Measurements from ENCODE around the gene PRRC2B.

The PRRC2B gene

DNA sequence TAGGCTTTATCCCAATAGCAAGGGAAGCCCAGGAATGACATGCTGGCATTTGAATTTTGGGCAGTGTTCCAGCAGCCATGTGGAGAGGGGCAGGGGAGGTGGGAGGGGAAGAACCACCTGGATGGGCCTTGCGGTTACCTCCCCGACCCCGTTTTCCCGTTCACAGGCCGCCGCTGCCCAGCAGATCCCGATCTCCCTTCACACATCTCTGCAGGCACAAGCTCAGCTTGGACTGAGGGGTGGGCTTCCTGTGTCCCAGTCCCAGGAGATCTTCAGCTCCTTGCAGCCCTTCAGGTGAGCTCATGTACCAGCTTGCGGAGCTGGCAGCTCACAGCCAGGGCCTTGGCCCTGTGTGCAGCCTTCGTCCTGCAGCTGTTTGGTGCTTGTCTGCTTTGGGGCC is 93.1 kb downstream of the PRRC2B start:
- no peaks in the 10 kb centered on the region for H3K27me3 ChIP-seq (replicated peaks; ENCODE audit: insufficient read depth, low read length)
- H2AFZ ChIP-seq (ENCODE audit: low read length), result no peak overlapping the region
- no peak for DNase-seq
- no peak overlapping the region for H3K9ac ChIP-seq (ENCODE audit: low read length)
- no peaks in the 10 kb centered on the region for H4K20me1 ChIP-seq (ENCODE audit: insufficient read depth, low read length)
- peaks cover 15% of the 10 kb centered on the region; the same call in 1 of the 2 replicates for H3K36me3 ChIP-seq (replicated peaks; ENCODE audit: insufficient read depth, low read length)
- peaks cover 15% of the 10 kb centered on the region for H3F3A ChIP-seq (ENCODE audit: insufficient read depth, low read length)
- peaks cover 87% of the 10 kb centered on the region for H3K79me2 ChIP-seq (ENCODE audit: low read length)
- H3K9me3 ChIP-seq (replicated peaks; ENCODE audit: insufficient read depth, low read length), result no peaks in the 10 kb centered on the region
- H3K9me2 ChIP-seq (replicated peaks; ENCODE audit: insufficient read depth, low read length), result no peaks in the 10 kb centered on the region
- H3K4me1 ChIP-seq (ENCODE audit: low read length), result peaks cover 20% of the 10 kb centered on the region; the same call in 1 of the 2 replicates
- TF ChIP-seq EZH2phosphoT487 (IDR thresholded peaks at IDR 0.05; ENCODE audit: low read length), result no peak
- TF ChIP-seq, protein P1, sequence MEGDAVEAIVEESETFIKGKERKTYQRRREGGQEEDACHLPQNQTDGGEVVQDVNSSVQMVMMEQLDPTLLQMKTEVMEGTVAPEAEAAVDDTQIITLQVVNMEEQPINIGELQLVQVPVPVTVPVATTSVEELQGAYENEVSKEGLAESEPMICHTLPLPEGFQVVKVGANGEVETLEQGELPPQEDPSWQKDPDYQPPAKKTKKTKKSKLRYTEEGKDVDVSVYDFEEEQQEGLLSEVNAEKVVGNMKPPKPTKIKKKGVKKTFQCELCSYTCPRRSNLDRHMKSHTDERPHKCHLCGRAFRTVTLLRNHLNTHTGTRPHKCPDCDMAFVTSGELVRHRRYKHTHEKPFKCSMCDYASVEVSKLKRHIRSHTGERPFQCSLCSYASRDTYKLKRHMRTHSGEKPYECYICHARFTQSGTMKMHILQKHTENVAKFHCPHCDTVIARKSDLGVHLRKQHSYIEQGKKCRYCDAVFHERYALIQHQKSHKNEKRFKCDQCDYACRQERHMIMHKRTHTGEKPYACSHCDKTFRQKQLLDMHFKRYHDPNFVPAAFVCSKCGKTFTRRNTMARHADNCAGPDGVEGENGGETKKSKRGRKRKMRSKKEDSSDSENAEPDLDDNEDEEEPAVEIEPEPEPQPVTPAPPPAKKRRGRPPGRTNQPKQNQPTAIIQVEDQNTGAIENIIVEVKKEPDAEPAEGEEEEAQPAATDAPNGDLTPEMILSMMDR (IDR thresholded peaks at IDR 0.05; ENCODE audit: low read length), result no peak
- no peak for TF ChIP-seq EZH2 (optimal IDR thresholded peaks at IDR 0.05; ENCODE audit: low read depth, low read length)
- no peak overlapping the region for H3K27ac ChIP-seq (ENCODE audit: low read length)
- no peak overlapping the region for H3K4me2 ChIP-seq (ENCODE audit: low read depth, low read length)
- H3K4me3 ChIP-seq (ENCODE audit: low read length), result no peak overlapping the region

DNA sequence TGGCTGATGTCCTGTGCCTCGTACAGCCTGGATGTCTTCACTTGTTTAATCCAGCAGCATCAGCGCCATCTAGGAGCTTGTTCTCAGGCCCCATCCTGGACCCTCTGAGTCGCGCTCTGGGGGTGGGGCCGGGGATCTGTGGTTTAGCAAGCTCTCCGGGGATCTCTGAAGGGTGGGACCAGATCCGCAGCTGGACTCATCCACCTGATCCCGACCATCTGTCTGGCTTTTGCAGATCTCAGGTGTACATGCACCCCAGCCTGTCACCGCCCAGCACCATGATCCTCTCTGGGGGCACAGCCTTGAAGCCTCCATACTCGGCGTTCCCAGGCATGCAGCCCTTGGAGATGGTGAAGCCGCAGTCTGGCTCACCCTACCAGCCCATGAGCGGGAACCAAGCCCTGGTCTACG is 93.7 kb downstream of the PRRC2B start:
- Histone ChIP-seq H3K27ac (ENCODE audit: low read length) (no peak overlapping the region), H3K4me3 (ENCODE audit: low read length) (no peak overlapping the region), H3K4me1 (ENCODE audit: low read length) (peaks cover 20% of the 10 kb centered on the region; the same call in 1 of the 2 replicates), H2AFZ (ENCODE audit: low read length) (no peak overlapping the region), H3K9me2 (replicated peaks; ENCODE audit: insufficient read depth, low read length) (no peaks in the 10 kb centered on the region), H3F3A (ENCODE audit: insufficient read depth, low read length) (peaks cover 15% of the 10 kb centered on the region), H3K36me3 (replicated peaks; ENCODE audit: insufficient read depth, low read length) (peaks cover 15% of the 10 kb centered on the region; the same call in 1 of the 2 replicates), H4K20me1 (ENCODE audit: insufficient read depth, low read length) (no peaks in the 10 kb centered on the region), H3K9ac (ENCODE audit: low read length) (no peak overlapping the region), H3K27me3 (replicated peaks; ENCODE audit: insufficient read depth, low read length) (no peaks in the 10 kb centered on the region), H3K79me2 (ENCODE audit: low read length) (peaks cover 87% of the 10 kb centered on the region), H3K4me2 (ENCODE audit: low read depth, low read length) (no peak overlapping the region), H3K9me3 (replicated peaks; ENCODE audit: insufficient read depth, low read length) (no peaks in the 10 kb centered on the region)
- DNase-seq, result no peak
- no peak for TF ChIP-seq EZH2phosphoT487 (IDR thresholded peaks at IDR 0.05; ENCODE audit: low read length)
- TF ChIP-seq, protein P1 (IDR thresholded peaks at IDR 0.05; ENCODE audit: low read length), result no peak
- TF ChIP-seq EZH2 (optimal IDR thresholded peaks at IDR 0.05; ENCODE audit: low read depth, low read length), result no peak

DNA sequence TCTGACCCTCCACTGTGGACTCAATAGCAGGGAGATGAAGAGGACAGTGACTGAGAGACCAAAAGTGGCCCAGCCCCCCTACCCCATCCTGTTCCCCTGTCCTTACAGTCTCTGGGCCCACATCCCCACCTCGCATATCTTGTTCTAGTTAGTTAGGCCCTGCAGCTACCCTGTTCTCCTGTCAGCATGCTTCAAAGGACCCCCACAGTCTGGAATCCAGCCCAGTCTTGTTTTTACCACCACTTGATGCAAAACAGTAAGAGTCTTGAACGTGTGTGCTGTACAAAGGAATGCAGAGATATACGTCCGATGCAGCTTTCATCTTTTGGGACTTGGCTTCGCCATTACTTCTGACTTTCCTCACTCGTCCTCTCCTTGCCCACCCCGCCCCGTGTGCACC is 96.6 kb downstream of the PRRC2B start:
- Histone ChIP-seq H3K79me2 (ENCODE audit: low read length) (peaks cover 88% of the 10 kb centered on the region), H3K9me3 (replicated peaks; ENCODE audit: insufficient read depth, low read length) (no peaks in the 10 kb centered on the region), H2AFZ (ENCODE audit: low read length) (no peak overlapping the region), H3K9me2 (replicated peaks; ENCODE audit: insufficient read depth, low read length) (no peaks in the 10 kb centered on the region), H4K20me1 (ENCODE audit: insufficient read depth, low read length) (no peaks in the 10 kb centered on the region), H3K4me1 (ENCODE audit: low read length) (peaks cover 9% of the 10 kb centered on the region; the same call in 1 of the 2 replicates), H3K4me3 (ENCODE audit: low read length) (no peak overlapping the region), H3K27me3 (replicated peaks; ENCODE audit: insufficient read depth, low read length) (no peaks in the 10 kb centered on the region), H3F3A (ENCODE audit: insufficient read depth, low read length) (0 out of 2 replicates have a peak, but pooled peaks cover 5% of the 10 kb centered on the region), H3K27ac (ENCODE audit: low read length) (no peak overlapping the region), H3K4me2 (ENCODE audit: low read depth, low read length) (no peak overlapping the region), H3K9ac (ENCODE audit: low read length) (no peak overlapping the region), H3K36me3 (replicated peaks; ENCODE audit: insufficient read depth, low read length) (peaks cover 16% of the 10 kb centered on the region)
- TF ChIP-seq EZH2phosphoT487 (IDR thresholded peaks at IDR 0.05; ENCODE audit: low read length), result no peak
- TF ChIP-seq, protein P1 (IDR thresholded peaks at IDR 0.05; ENCODE audit: low read length), result no peak
- no peak for DNase-seq
